Liver (tissue), 9 donors: ENCODE measurements around the gene PPP2R2B. TPM values are rescaled to one million over a fixed set of nuclear protein-coding genes. Genes with fewer than 3 reads are reported as not detected.

Experiments used
- DNase-seq: peaks from one replicate; pipeline ENCODE4 v3.0.0-alpha.2; 2017; ENCODE audit warnings: low spot score
- H3K27ac ChIP-seq, 2 donors: one replicate each; pipeline ENCODE4 v1.7.0; 2013; ENCODE audit warnings: inconsistent platforms in 2 of 2, low read length in 2 of 2, control low read depth in 1 of 2, low read depth in 1 of 2, mild to moderate bottlenecking in 1 of 2
- H3K27me3 ChIP-seq, 4 donors: one replicate each; pipeline versions ENCODE4 v1.6.1 to v1.7.0; 2013; ENCODE audit warnings: low read length in 3 of 4, inconsistent platforms in 1 of 4, mild to moderate bottlenecking in 1 of 4, moderate library complexity in 1 of 4; ENCODE audit not compliant: control insufficient read depth in 4 of 4, insufficient read depth in 4 of 4
- H3K36me3 ChIP-seq, 4 donors: one replicate each; pipeline versions ENCODE4 v1.6.1 to v1.7.0; 2013; ENCODE audit warnings: low read length in 3 of 4, mild to moderate bottlenecking in 3 of 4, low read depth in 1 of 4, moderate library complexity in 1 of 4; ENCODE audit not compliant: control insufficient read depth in 4 of 4, insufficient read depth in 3 of 4
- H3K4me1 ChIP-seq, 4 donors: one replicate each; pipeline versions ENCODE4 v1.6.1 to v1.7.0; 2013; ENCODE audit warnings: low read length in 3 of 4, mild to moderate bottlenecking in 3 of 4, moderate library complexity in 1 of 4; ENCODE audit not compliant: control insufficient read depth in 4 of 4, insufficient read depth in 4 of 4
- H3K4me3 ChIP-seq, 3 donors: one replicate each; pipeline versions ENCODE4 v1.6.1 to v1.7.0; 2013; ENCODE audit warnings: low read length in 3 of 3, control low read depth in 1 of 3, low read depth in 1 of 3, mild to moderate bottlenecking in 1 of 3
- H3K9ac ChIP-seq, 2 donors: one replicate each; pipeline ENCODE4 v1.7.0; 2013; ENCODE audit warnings: low read length in 2 of 2, mild to moderate bottlenecking in 2 of 2, moderate library complexity in 2 of 2, control low read depth in 1 of 2, low read depth in 1 of 2
- H3K9me3 ChIP-seq, 4 donors: one replicate each; pipeline versions ENCODE4 v1.6.1 to v1.7.0; 2013; ENCODE audit warnings: low read length in 3 of 4; ENCODE audit not compliant: control insufficient read depth in 4 of 4
- EGR1 ChIP-seq, 2 donors: IDR thresholded peaks; 2 replicates each; pipeline ENCODE4 v1.6.1; 2016 to 2018; ENCODE audit warnings: antibody characterized with exemption in 2 of 2, low read depth in 2 of 2
- FOXA1 ChIP-seq: IDR thresholded peaks from 2 replicates; pipeline ENCODE4 v1.6.1; 2016; ENCODE audit warnings: antibody characterized with exemption
- FOXA2 ChIP-seq: IDR thresholded peaks from 2 replicates; pipeline ENCODE4 v1.6.1; 2016; ENCODE audit warnings: antibody characterized with exemption
- GABPA ChIP-seq, 2 donors: IDR thresholded peaks in 1 of 2; conservative IDR thresholded peaks in 1 of 2; 2 replicates each; pipeline ENCODE4 v1.6.1; 2016; ENCODE audit warnings: antibody characterized with exemption in 2 of 2, mild to moderate bottlenecking in 1 of 2, moderate library complexity in 1 of 2
- HNF4A ChIP-seq, 2 donors: conservative IDR thresholded peaks; 2 replicates each; pipeline ENCODE4 v1.6.1; 2016; ENCODE audit warnings: antibody characterized with exemption in 2 of 2, mild to moderate bottlenecking in 2 of 2
- HNF4G ChIP-seq: IDR thresholded peaks from 2 replicates; pipeline ENCODE4 v1.6.1; 2016; ENCODE audit warnings: antibody characterized with exemption
- JUND ChIP-seq, 2 donors: IDR thresholded peaks; 2 replicates each; pipeline ENCODE4 v1.6.1; 2016; ENCODE audit warnings: antibody characterized with exemption in 2 of 2
- NR2F2 ChIP-seq: IDR thresholded peaks from 2 replicates; pipeline ENCODE4 v1.6.1; 2016; ENCODE audit warnings: antibody characterized with exemption
- RAD21 ChIP-seq, 2 donors: IDR thresholded peaks; 2 replicates each; pipeline ENCODE4 v1.6.1; 2016; ENCODE audit warnings: antibody characterized with exemption in 2 of 2, mild to moderate bottlenecking in 2 of 2
- RXRA ChIP-seq, 2 donors: IDR thresholded peaks; 2 replicates each; pipeline ENCODE4 v1.6.1; 2017 to 2018; ENCODE audit warnings: antibody characterized with exemption in 2 of 2, mild to moderate bottlenecking in 1 of 2
- SP1 ChIP-seq: IDR thresholded peaks from 2 replicates; pipeline ENCODE4 v1.6.1; 2018; ENCODE audit warnings: antibody characterized with exemption, mild to moderate bottlenecking
- TAF1 ChIP-seq: conservative IDR thresholded peaks from 2 replicates; pipeline ENCODE4 v1.6.1; 2016; ENCODE audit warnings: antibody characterized with exemption, mild to moderate bottlenecking
- YY1 ChIP-seq: IDR thresholded peaks from 2 replicates; pipeline ENCODE4 v1.6.1; 2016; ENCODE audit warnings: antibody characterized with exemption, mild to moderate bottlenecking
- polyA plus RNA-seq, 2 donors: library from polyadenylated mRNA; stranded (reverse) in 1 of 2; unstranded in 1 of 2; fragments of 200-250 nt in 1 of 2; fragments of >200 nt in 1 of 2; fragmentation: Nextera tagmentation in 1 of 2; extraction: Ambion mirVana in 1 of 2; gene quantifications; one replicate each; pipeline versions ENCODE4 v1.2.1 to v1.2.3, GENCODE V29; 2013 to 2015
- total RNA-seq, 2 donors: library from RNA; depleted of rRNA; stranded (reverse); fragments of >200 nt; gene quantifications; one replicate each; pipeline ENCODE4 v1.2.3, GENCODE V29; 2014
- TF ChIP-seq, protein P1 (sequence below): IDR thresholded peaks from 2 replicates; pipeline ENCODE4 v1.6.1; 2016; ENCODE audit warnings: antibody characterized with exemption
- TF ChIP-seq, protein P2 (sequence below): IDR thresholded peaks from 2 replicates; pipeline ENCODE4 v1.6.1; 2016; ENCODE audit warnings: antibody characterized with exemption
- TF ChIP-seq, protein P3 (sequence below): IDR thresholded peaks from 2 replicates; pipeline ENCODE4 v1.6.1; 2016; ENCODE audit warnings: antibody characterized with exemption, mild to moderate bottlenecking
- TF ChIP-seq, protein P4 (sequence below): fragments of 150-350 bp; IDR thresholded peaks from 2 replicates; pipeline ENCODE4 v1.5.1; 2017; ENCODE audit warnings: improper control_type of control experiment, low read depth, low read length; ENCODE audit not compliant: missing input control
- TF ChIP-seq, protein P5 (sequence below): IDR thresholded peaks from 2 replicates; pipeline ENCODE4 v1.6.1; 2016; ENCODE audit warnings: antibody characterized with exemption
- donor health status: healthy.
- donor health status: healthy.
- donor health status: healthy.
- donor health status: healthy.
- donor health status: healthy.

PPP2R2B gene
- total and polyA plus RNA-seq, 4 donors, result 0.15 to 6.3 (median 0.40) TPM

DNA sequence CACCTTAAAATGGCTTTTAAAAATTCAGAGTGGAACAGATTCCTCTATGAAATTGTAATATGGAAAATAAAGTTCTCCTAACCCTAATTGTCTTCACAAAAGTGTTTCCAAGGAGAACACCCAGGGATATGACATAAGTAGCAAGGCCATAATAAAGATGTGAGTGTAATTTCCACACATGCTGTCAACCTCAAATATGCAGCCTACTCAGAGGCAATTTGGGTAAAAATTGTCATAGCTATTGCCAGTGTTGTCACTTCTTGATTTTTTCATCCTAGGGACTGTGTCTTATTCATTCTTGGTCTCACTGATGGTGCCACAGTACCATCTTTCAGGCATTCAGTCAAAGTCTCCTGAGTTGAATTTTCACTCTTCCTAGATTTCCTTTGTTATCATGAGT, 100.3 kb downstream of the PPP2R2B start:
- H3K4me3 ChIP-seq, result no peak overlapping the region
- no peak overlapping the region for H3K27ac ChIP-seq
- H3K36me3 ChIP-seq, result no peaks in the 10 kb centered on the region
- H3K4me1 ChIP-seq, result no peaks in the 10 kb centered on the region
- no peak for DNase-seq
- TF ChIP-seq, protein P1, sequence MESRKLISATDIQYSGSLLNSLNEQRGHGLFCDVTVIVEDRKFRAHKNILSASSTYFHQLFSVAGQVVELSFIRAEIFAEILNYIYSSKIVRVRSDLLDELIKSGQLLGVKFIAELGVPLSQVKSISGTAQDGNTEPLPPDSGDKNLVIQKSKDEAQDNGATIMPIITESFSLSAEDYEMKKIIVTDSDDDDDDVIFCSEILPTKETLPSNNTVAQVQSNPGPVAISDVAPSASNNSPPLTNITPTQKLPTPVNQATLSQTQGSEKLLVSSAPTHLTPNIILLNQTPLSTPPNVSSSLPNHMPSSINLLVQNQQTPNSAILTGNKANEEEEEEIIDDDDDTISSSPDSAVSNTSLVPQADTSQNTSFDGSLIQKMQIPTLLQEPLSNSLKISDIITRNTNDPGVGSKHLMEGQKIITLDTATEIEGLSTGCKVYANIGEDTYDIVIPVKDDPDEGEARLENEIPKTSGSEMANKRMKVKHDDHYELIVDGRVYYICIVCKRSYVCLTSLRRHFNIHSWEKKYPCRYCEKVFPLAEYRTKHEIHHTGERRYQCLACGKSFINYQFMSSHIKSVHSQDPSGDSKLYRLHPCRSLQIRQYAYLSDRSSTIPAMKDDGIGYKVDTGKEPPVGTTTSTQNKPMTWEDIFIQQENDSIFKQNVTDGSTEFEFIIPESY, result no peak
- TF ChIP-seq RXRA (IDR thresholded peaks at IDR 0.05) (no peak), FOXA2 (no peak), EGR1 (IDR thresholded peaks at IDR 0.05; ENCODE audit: low read depth in 2 of 2) (no peak), GABPA (IDR thresholded peaks at IDR 0.05 in 1 of 2, conservative IDR thresholded peaks at IDR 0.05 in 1 of 2) (no peak), TAF1 (no peak), RAD21 (IDR thresholded peaks at IDR 0.05) (no peak), FOXA1 (no peak), HNF4G (no peak), HNF4A (conservative IDR thresholded peaks at IDR 0.05) (no peak), NR2F2 (no peak), SP1 (no peak), YY1 (no peak), JUND (IDR thresholded peaks at IDR 0.05) (no peak)
- TF ChIP-seq, protein P2, sequence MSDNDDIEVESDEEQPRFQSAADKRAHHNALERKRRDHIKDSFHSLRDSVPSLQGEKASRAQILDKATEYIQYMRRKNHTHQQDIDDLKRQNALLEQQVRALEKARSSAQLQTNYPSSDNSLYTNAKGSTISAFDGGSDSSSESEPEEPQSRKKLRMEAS, result no peak
- TF ChIP-seq, protein P3, sequence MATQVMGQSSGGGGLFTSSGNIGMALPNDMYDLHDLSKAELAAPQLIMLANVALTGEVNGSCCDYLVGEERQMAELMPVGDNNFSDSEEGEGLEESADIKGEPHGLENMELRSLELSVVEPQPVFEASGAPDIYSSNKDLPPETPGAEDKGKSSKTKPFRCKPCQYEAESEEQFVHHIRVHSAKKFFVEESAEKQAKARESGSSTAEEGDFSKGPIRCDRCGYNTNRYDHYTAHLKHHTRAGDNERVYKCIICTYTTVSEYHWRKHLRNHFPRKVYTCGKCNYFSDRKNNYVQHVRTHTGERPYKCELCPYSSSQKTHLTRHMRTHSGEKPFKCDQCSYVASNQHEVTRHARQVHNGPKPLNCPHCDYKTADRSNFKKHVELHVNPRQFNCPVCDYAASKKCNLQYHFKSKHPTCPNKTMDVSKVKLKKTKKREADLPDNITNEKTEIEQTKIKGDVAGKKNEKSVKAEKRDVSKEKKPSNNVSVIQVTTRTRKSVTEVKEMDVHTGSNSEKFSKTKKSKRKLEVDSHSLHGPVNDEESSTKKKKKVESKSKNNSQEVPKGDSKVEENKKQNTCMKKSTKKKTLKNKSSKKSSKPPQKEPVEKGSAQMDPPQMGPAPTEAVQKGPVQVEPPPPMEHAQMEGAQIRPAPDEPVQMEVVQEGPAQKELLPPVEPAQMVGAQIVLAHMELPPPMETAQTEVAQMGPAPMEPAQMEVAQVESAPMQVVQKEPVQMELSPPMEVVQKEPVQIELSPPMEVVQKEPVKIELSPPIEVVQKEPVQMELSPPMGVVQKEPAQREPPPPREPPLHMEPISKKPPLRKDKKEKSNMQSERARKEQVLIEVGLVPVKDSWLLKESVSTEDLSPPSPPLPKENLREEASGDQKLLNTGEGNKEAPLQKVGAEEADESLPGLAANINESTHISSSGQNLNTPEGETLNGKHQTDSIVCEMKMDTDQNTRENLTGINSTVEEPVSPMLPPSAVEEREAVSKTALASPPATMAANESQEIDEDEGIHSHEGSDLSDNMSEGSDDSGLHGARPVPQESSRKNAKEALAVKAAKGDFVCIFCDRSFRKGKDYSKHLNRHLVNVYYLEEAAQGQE, result no peak
- TF ChIP-seq, protein P4, sequence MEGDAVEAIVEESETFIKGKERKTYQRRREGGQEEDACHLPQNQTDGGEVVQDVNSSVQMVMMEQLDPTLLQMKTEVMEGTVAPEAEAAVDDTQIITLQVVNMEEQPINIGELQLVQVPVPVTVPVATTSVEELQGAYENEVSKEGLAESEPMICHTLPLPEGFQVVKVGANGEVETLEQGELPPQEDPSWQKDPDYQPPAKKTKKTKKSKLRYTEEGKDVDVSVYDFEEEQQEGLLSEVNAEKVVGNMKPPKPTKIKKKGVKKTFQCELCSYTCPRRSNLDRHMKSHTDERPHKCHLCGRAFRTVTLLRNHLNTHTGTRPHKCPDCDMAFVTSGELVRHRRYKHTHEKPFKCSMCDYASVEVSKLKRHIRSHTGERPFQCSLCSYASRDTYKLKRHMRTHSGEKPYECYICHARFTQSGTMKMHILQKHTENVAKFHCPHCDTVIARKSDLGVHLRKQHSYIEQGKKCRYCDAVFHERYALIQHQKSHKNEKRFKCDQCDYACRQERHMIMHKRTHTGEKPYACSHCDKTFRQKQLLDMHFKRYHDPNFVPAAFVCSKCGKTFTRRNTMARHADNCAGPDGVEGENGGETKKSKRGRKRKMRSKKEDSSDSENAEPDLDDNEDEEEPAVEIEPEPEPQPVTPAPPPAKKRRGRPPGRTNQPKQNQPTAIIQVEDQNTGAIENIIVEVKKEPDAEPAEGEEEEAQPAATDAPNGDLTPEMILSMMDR, result no peak
- TF ChIP-seq, protein P5, sequence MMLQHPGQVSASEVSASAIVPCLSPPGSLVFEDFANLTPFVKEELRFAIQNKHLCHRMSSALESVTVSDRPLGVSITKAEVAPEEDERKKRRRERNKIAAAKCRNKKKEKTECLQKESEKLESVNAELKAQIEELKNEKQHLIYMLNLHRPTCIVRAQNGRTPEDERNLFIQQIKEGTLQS, result no peak
- H3K9ac ChIP-seq, result no peak overlapping the region
- no peaks in the 10 kb centered on the region for H3K27me3 ChIP-seq
- peaks cover 0 to 2% (median 0%) of the 10 kb centered on the region in 4 donors for H3K9me3 ChIP-seq
